ENCODE measurements around the gene TTLL9.

GRCh38 chr20:31821427-31821826 lies 49.0 kb upstream of the TTLL9 start:
- no peak for TF ChIP-seq FOXP2 (optimal IDR thresholded peaks at IDR 0.05; ENCODE audit: borderline replicate concordance, extremely low read depth, extremely low read length, insufficient read depth)
- TF ChIP-seq TAF1 (IDR thresholded peaks at IDR 0.05; ENCODE audit: borderline replicate concordance, insufficient read depth, low read length) = no peak
- no peak for TF ChIP-seq REST (IDR thresholded peaks at IDR 0.05; ENCODE audit: insufficient read depth in 1 of 2, low read depth in 2 of 2, low read length in 2 of 2)
- TF ChIP-seq POLR2AphosphoS5 (IDR thresholded peaks at IDR 0.05; ENCODE audit: low read depth, low read length) = no peak
- no peak for TF ChIP-seq SIN3A (IDR thresholded peaks at IDR 0.05; ENCODE audit: borderline replicate concordance, insufficient read depth, low read length)

Data from PFSK-1 (cell line).